ENCODE measurements around the gene EXOC3.

EXOC3 gene

GRCh38 chr5:438481-438981 lies 4.4 kb upstream of the EXOC3 start:
- H3K4me1 Mint-ChIP-seq, result peaks cover 21% of the 10 kb centered on the region
- H3K27me3 Mint-ChIP-seq, result no peaks in the 10 kb centered on the region
- peak overlapping the region in 1 of 2 donors; percentile 59 for H3K27ac Mint-ChIP-seq

GRCh38 chr5:439181-439580 lies 3.8 kb upstream of the EXOC3 start:
- ATAC-seq, result no peak
- no peaks in the 10 kb centered on the region for H3K27me3 Mint-ChIP-seq
- no peak for DNase-seq
- H3K9me3 Mint-ChIP-seq, result no peaks in the 10 kb centered on the region
- H3K27ac Mint-ChIP-seq, result peak overlapping the region in 1 of 2 donors; percentile 71
- no peak overlapping the region for H3K4me3 Mint-ChIP-seq
- H3K4me1 Mint-ChIP-seq, result peaks cover 27% of the 10 kb centered on the region

More at GRCh38 chr5:438481-438981, 4.4 kb upstream of the EXOC3 start:
- Mint-ChIP-seq H3K9me3 (no peaks in the 10 kb centered on the region), H3K4me3 (no peak overlapping the region)
- ATAC-seq (no peak), DNase-seq (no peak)

GRCh38 chr5:439636-440035 lies 3.3 kb upstream of the EXOC3 start:
- peak overlapping the region in 1 of 2 donors; percentile 71 for H3K27ac Mint-ChIP-seq
- no peak for ATAC-seq
- DNase-seq, result no peak
- peaks cover 32% of the 10 kb centered on the region for H3K4me1 Mint-ChIP-seq
- H3K9me3 Mint-ChIP-seq, result no peaks in the 10 kb centered on the region
- no peak overlapping the region for H3K4me3 Mint-ChIP-seq
- H3K27me3 Mint-ChIP-seq, result no peaks in the 10 kb centered on the region

GRCh38 chr5:440401-441201 lies 2.4 kb upstream of the EXOC3 start:
- Mint-ChIP-seq H3K4me1 (peaks cover 41% of the 10 kb centered on the region), H3K9me3 (no peaks in the 10 kb centered on the region), H3K27me3 (no peaks in the 10 kb centered on the region), H3K27ac (no peak overlapping the region), H3K4me3 (no peak overlapping the region)
- ATAC-seq (no peak), DNase-seq (no peak)

DNA sequence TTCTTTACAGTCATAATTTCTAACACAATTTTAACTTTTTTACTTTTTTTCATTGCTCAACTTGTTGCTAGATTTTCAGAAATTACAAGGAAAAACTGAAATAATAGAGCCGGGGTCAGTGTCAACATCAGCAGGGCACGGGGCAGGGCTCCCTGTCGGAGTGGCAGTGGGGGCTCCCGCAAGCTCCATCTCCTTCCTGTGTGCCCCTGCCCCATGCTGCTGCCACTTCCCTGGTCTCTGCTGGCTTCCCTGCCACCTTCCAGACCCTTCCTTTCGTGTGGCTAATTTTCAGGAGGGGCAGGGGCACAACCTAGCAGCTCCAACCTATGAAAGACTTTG lies 1.0 kb upstream of the EXOC3 start:
- H3K4me1 Mint-ChIP-seq, result peaks cover 55% of the 10 kb centered on the region
- peak overlapping the region; percentile 98 to 99 for H3K4me3 Mint-ChIP-seq
- no peaks in the 10 kb centered on the region for H3K27me3 Mint-ChIP-seq
- no peak for DNase-seq
- peak overlapping the region; percentile 86 to 99 for H3K27ac Mint-ChIP-seq
- no peak for ATAC-seq
- H3K9me3 Mint-ChIP-seq, result no peaks in the 10 kb centered on the region

DNA sequence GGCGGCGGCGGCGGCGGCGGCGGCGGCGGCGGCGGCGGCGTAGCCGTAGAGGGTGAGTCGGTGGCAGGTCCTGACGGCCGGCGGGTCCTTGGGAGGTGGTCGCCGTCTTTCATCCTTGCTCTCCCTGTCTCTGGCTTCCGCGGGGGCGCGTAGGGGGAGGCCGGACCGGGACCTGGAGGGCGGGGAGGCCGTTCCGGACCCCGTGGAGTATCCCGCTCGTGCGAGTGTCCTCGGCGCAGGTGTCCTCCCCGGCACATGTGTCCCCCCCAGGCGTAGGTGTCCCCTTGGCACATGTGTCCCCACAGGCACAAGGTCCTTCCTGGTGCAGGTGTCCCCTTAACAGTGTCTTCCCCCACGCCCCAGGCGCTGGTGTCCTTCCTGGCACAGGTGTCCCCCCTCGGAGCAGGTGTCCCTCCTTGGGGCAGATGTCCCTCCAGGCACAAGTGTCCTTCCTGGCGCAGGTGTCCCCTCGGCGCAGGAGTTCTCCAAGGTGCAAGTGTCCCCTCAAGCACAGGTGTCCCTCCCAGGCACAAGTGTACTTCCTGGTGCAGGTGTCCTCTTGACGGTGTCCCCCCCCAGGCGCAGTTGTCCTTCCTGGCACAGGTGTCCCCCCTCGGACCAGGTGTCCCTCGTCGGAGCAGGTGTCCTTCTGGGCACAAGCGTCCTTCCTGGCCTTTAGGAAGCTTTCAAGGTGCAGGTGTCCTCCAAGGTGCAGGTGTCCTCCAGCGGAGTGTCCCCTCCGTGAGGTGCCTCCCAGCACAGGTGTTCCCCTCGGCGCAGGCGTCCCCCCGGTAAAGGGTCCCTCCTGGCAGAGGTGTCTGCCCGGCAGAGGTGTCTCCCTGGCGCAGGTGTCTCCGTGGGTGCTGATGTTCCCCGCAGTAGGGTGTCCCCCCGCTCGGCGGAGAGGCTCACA lies 519 bp downstream of the EXOC3 start:
- H3K4me3 Mint-ChIP-seq, result peak overlapping the region; percentile 98 to 99
- H3K27me3 Mint-ChIP-seq, result no peaks in the 10 kb centered on the region
- H3K4me1 Mint-ChIP-seq, result peaks cover 70% of the 10 kb centered on the region
- ATAC-seq (peak; percentile 69), DNase-seq (peak; percentile 38 to 52)
- peak overlapping the region; percentile 93 to 95 for H3K27ac Mint-ChIP-seq
- no peaks in the 10 kb centered on the region for H3K9me3 Mint-ChIP-seq

GRCh38 chr5:444226-444625 lies 1.2 kb downstream of the EXOC3 start:
- no peaks in the 10 kb centered on the region for H3K9me3 Mint-ChIP-seq
- ATAC-seq, result no peak
- no peaks in the 10 kb centered on the region for H3K27me3 Mint-ChIP-seq
- H3K4me3 Mint-ChIP-seq, result peak overlapping the region; percentile 98 to 99
- H3K27ac Mint-ChIP-seq, result peak overlapping the region; percentile 62 to 95
- DNase-seq, result no peak
- peaks cover 75% of the 10 kb centered on the region for H3K4me1 Mint-ChIP-seq

GRCh38 chr5:445591-445990 lies 2.6 kb downstream of the EXOC3 start:
- no peak overlapping the region for H3K27ac Mint-ChIP-seq
- DNase-seq, result no peak
- H3K4me1 Mint-ChIP-seq, result peaks cover 75% of the 10 kb centered on the region
- no peak overlapping the region for H3K4me3 Mint-ChIP-seq
- H3K27me3 Mint-ChIP-seq, result no peaks in the 10 kb centered on the region
- no peaks in the 10 kb centered on the region for H3K9me3 Mint-ChIP-seq
- no peak for ATAC-seq

- H3K27me3 Mint-ChIP-seq, result no peaks in the 10 kb centered on the region
- no peak overlapping the region for H3K27ac Mint-ChIP-seq
- peaks cover 0 to under 1% of the 10 kb centered on the region in 2 donors for H3K9me3 Mint-ChIP-seq
- H3K4me1 Mint-ChIP-seq, result peaks cover 68% of the 10 kb centered on the region
- no peak overlapping the region for H3K4me3 Mint-ChIP-seq
- no peak for DNase-seq
- no peak for ATAC-seq
Observed at GRCh38 chr5:446066-446882, 3.3 kb downstream of the EXOC3 start.

GRCh38 chr5:446883-447263 lies 3.9 kb downstream of the EXOC3 start:
- ATAC-seq (no peak), DNase-seq (no peak)
- no peaks in the 10 kb centered on the region for H3K27me3 Mint-ChIP-seq
- peaks cover 63% of the 10 kb centered on the region for H3K4me1 Mint-ChIP-seq
- H3K9me3 Mint-ChIP-seq, result peaks cover 6% of the 10 kb centered on the region in 2 donors
- H3K27ac Mint-ChIP-seq, result peak overlapping the region in 1 of 2 donors; percentile 62
- H3K4me3 Mint-ChIP-seq, result no peak overlapping the region

- peaks cover 61% of the 10 kb centered on the region for H3K4me1 Mint-ChIP-seq
- no peaks in the 10 kb centered on the region for H3K27me3 Mint-ChIP-seq
- DNase-seq (no peak), ATAC-seq (no peak)
- no peak overlapping the region for H3K27ac Mint-ChIP-seq
- no peak overlapping the region for H3K4me3 Mint-ChIP-seq
- H3K9me3 Mint-ChIP-seq, result peaks cover 12% of the 10 kb centered on the region in 2 donors
Observed at GRCh38 chr5:447501-447900, 4.5 kb downstream of the EXOC3 start.

DNA sequence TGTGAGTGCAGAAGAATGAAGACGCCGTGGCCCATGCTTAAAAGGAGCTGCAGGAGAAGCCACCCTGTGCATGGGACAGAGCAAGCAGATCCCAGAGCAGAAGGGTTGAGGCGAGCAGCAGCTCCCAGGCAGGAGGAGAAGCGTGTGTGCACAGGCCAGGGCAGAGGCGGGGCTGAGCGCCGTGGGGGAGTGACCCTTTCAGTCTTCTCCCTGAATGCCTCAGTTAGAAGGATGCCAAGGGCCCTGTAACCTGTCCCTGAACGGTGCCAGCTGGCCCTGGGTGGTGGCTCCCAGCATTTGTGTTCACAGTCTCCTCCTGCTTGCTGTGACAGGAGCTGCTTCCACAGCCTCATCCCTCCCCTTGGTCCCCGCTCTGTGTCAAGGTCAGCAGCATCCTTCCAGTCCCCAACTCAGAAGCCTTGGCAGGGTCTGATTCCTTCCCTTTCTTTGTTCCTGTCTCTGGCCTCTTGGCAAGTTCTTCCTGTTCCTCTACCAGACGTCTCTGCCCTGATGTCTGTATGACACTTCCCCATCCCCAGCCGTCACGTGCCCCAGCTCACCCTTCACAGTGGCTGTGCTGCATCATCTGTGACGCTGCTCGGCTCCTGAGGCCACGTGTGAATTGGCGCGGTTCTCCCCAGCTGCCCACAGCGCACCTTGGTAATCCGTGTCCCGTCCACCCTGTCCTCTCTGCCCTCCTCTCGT lies 5.2 kb downstream of the EXOC3 start:
- DNase-seq (no peak), ATAC-seq (no peak)
- peaks cover 15 to 19% of the 10 kb centered on the region in 2 donors for H3K9me3 Mint-ChIP-seq
- no peaks in the 10 kb centered on the region for H3K27me3 Mint-ChIP-seq
- no peak overlapping the region for H3K4me3 Mint-ChIP-seq
- peaks cover 66% of the 10 kb centered on the region for H3K4me1 Mint-ChIP-seq
- no peak overlapping the region for H3K27ac Mint-ChIP-seq

DNA sequence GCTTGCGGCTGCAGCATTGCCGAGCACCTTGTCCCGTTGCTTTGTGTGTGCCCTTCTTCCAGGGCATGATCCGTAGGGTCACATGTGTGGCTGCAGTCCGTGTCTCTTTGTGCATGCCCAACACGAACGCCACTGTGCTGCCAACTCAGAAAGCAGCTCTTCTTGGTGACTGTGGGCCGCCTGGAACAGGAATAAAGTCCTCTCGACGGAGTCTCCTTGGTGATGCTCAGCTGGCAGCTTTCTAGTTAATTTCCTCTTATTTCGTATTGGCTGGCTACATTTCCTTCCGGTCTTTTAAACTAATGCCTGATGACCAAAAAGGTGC lies 5.8 kb downstream of the EXOC3 start:
- H3K4me1 Mint-ChIP-seq, result peaks cover 68% of the 10 kb centered on the region

GRCh38 chr5:449151-449550 lies 6.2 kb downstream of the EXOC3 start:
- ATAC-seq, result no peak
- Mint-ChIP-seq H3K27ac (no peak overlapping the region), H3K4me3 (no peak overlapping the region), H3K4me1 (peaks cover 68% of the 10 kb centered on the region), H3K27me3 (no peaks in the 10 kb centered on the region), H3K9me3 (peaks cover 15 to 20% of the 10 kb centered on the region in 2 donors)
- DNase-seq, result no peak

More for the DNA sequence above, 5.8 kb downstream of the EXOC3 start:
- Mint-ChIP-seq H3K27me3 (no peaks in the 10 kb centered on the region), H3K9me3 (peaks cover 15 to 20% of the 10 kb centered on the region in 2 donors), H3K4me3 (no peak overlapping the region), H3K27ac (no peak overlapping the region)
- no peak for DNase-seq
- ATAC-seq, result no peak
